ENCODE results near the gene ULK4.

- TF ChIP-seq POLR2A (IDR thresholded peaks at IDR 0.05; ENCODE audit: extremely low read depth, insufficient read length): no peak
- TF ChIP-seq CTCF (IDR thresholded peaks at IDR 0.05; ENCODE audit: low read depth, low read length): no peak
- TF ChIP-seq MYC (IDR thresholded peaks at IDR 0.05; ENCODE audit: low read depth, low read length): no peak
These were observed 246.5 kb downstream of the ULK4 start for GRCh38 chr3:41715376-41715775.

Measured in NB4 (cell line).